Fibroblast of skin of abdomen (primary cell): ENCODE measurements around the gene PLA2G10. TPM values are rescaled to one million over a fixed set of nuclear protein-coding genes. Genes with fewer than 3 reads are reported as not detected.
"Not testable (repeated sequence)": the region's sequence is repeated elsewhere in the genome, so short reads cannot be mapped to it uniquely, and the experiment has no call there.

ENCODE experiments used
- DNase-seq: peaks from one replicate; pipeline ENCODE4 v3.0.0-alpha.2; 2013
- polyA plus RNA-seq, 2 experiments: library from polyadenylated mRNA; unstranded; fragments of 120-200 nt; gene quantifications; one replicate each; pipeline ENCODE4 v1.2.1, GENCODE V29; 2013; ENCODE audit not compliant: insufficient read length in 2 of 2

The PLA2G10 gene, protein sequence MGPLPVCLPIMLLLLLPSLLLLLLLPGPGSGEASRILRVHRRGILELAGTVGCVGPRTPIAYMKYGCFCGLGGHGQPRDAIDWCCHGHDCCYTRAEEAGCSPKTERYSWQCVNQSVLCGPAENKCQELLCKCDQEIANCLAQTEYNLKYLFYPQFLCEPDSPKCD
- polyA plus RNA-seq (2013, experiment 1 of 2; ENCODE audit: insufficient read length): not detected
- polyA plus RNA-seq (2013, experiment 2 of 2; ENCODE audit: insufficient read length): 0.09 TPM

DNA sequence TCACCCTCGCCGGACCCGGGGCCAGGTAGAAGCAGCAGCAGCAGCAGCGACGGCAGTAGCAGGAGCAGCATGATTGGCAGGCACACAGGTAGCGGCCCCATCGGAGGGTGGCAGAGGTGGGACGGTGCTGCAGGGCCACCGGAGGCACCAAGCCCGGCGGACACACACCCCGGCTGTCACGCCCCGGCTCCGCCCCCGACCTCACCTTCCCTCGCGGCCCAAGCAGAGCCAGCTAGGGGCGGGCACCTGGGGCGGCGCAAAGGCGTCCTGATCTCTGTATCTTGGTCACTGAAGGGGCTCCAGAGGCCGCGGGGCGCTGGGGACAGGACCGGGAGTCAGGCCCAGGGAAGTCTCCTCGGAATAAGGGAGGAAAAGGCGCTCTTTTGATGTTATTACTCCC, at the start of gene PLA2G10:
Gene PLA2G10, minus strand, starts transcription at position 180 of the 400 bp plus-strand sequence. Its CDS starts 79 bp downstream, at position 101.
- not testable (repeated sequence) for DNase-seq

DNA sequence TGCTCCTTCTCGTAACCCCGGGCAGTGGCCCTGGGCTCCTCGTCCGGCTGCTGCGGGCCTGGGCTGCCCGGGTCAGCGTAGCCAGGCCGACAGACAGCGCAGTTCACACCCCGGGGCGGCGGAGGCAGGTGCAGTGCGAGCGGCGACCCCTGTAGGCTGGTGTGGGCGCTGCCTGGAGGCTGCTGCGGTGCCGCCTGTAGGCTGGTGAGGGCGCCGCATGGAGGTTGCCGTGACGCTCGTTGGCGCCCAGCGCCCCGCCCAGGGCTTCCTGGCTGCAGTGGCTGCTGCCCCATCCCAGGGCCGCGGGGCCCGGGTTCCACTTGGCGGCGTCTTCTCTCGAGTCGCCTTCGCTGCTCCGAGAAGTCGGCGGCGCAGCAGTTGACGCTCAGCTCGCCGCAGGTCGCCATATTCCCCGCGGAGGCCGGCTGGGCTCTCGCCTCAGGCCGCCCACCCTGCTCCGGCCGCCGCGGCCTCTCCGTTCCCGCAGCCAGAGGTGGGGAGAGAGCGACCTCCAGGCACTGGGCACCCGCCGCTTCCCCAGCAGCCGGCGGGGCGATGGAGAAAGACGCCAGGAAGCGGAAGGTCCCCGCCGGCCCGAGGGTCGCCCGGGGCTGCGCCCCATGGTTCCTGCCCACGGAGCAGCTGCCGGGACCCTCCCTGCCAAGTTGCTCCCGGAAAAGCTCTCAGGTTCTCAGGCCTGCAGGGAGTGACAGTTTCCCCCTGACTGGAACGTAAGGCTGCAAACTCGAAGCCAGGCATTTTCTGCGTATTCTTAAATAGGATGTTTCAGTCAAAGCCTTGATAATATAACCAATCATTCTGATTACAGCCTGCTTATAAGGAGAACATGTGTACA, 48.4 kb upstream of the PLA2G10 start, which contains the start of gene NPIPA2:
Gene NPIPA2, plus strand, starts transcription at position 261 of the 856 bp plus-strand sequence. CDS start 5,533 bp downstream, outside the sequence.
- DNase-seq: not testable (repeated sequence)

DNA sequence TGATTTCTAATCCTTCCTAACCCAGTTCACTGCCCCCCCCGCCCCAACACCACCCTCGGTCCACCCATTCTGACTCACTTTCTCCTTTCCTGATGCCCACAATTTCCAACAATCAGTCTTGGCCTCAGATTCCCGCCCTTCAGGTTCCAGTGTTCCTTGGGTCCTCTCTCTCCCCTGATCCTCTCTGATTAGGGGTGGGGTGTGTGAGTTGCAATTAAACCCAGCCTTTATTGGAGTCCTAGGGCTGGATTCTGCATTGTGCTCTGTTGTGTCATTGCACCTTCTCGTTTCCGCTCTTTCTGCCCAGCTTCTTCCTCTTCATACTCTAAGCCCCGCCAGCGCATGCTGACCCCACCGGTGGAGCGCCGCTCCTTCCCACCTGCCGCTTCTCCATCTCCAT, 47.7 kb upstream of the PLA2G10 start:
- not testable (repeated sequence) for DNase-seq

DNA sequence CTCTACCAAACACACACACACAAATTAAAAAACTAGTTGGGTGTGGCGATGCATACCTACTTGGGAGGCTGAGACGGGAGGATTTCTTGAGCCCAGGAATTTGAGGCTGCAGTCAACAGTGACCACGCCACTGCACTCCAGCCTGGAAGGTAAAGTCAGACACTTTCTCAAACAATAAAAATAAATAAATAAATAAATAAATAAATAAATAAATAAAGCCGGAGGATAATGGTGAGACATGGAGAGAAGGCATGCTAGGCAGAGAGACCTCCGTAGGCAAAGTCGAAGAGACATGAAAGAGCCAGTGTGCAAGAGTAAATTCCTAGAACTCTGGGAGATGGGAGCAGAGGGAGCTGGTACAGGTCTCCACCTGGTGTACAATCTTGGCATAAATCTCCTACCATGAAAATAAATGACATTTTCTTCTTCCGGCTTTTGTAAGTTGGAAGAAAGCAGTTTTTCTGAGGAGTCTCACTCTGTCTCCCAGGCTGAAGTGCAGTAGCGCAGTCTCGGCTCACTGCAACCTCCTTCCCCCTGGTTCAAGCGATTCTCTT, 46.8 kb upstream of the PLA2G10 start:
- DNase-seq: not testable (repeated sequence)

DNA sequence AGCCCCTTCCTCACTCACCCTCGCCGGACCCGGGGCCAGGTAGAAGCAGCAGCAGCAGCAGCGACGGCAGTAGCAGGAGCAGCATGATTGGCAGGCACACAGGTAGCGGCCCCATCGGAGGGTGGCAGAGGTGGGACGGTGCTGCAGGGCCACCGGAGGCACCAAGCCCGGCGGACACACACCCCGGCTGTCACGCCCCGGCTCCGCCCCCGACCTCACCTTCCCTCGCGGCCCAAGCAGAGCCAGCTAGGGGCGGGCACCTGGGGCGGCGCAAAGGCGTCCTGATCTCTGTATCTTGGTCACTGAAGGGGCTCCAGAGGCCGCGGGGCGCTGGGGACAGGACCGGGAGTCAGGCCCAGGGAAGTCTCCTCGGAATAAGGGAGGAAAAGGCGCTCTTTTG, 39.1 kb upstream of the PLA2G10 start:
- DNase-seq: not testable (repeated sequence)

DNA sequence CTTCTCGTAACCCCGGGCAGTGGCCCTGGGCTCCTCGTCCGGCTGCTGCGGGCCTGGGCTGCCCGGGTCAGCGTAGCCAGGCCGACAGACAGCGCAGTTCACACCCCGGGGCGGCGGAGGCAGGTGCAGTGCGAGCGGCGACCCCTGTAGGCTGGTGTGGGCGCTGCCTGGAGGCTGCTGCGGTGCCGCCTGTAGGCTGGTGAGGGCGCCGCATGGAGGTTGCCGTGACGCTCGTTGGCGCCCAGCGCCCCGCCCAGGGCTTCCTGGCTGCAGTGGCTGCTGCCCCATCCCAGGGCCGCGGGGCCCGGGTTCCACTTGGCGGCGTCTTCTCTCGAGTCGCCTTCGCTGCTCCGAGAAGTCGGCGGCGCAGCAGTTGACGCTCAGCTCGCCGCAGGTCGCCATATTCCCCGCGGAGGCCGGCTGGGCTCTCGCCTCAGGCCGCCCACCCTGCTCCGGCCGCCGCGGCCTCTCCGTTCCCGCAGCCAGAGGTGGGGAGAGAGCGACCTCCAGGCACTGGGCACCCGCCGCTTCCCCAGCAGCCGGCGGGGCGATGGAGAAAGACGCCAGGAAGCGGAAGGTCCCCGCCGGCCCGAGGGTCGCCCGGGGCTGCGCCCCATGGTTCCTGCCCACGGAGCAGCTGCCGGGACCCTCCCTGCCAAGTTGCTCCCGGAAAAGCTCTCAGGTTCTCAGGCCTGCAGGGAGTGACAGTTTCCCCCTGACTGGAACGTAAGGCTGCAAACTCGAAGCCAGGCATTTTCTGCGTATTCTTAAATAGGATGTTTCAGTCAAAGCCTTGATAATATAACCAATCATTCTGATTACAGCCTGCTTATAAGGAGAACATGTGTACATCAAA, 9.3 kb upstream of the PLA2G10 start, which contains the start of gene NPIPA3:
Gene NPIPA3, plus strand, starts transcription at position 256 of the 856 bp plus-strand sequence. CDS start 5,533 bp downstream, outside the sequence.
- DNase-seq: not testable (repeated sequence)

DNA sequence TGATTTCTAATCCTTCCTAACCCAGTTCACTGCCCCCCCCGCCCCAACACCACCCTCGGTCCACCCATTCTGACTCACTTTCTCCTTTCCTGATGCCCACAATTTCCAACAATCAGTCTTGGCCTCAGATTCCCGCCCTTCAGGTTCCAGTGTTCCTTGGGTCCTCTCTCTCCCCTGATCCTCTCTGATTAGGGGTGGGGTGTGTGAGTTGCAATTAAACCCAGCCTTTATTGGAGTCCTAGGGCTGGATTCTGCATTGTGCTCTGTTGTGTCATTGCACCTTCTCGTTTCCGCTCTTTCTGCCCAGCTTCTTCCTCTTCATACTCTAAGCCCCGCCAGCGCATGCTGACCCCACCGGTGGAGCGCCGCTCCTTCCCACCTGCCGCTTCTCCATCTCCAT, 8.6 kb upstream of the PLA2G10 start:
- not testable (repeated sequence) for DNase-seq

DNA sequence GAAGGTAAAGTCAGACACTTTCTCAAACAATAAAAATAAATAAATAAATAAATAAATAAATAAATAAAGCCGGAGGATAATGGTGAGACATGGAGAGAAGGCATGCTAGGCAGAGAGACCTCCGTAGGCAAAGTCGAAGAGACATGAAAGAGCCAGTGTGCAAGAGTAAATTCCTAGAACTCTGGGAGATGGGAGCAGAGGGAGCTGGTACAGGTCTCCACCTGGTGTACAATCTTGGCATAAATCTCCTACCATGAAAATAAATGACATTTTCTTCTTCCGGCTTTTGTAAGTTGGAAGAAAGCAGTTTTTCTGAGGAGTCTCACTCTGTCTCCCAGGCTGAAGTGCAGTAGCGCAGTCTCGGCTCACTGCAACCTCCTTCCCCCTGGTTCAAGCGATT, 7.8 kb upstream of the PLA2G10 start:
- DNase-seq: not testable (repeated sequence)

DNA sequence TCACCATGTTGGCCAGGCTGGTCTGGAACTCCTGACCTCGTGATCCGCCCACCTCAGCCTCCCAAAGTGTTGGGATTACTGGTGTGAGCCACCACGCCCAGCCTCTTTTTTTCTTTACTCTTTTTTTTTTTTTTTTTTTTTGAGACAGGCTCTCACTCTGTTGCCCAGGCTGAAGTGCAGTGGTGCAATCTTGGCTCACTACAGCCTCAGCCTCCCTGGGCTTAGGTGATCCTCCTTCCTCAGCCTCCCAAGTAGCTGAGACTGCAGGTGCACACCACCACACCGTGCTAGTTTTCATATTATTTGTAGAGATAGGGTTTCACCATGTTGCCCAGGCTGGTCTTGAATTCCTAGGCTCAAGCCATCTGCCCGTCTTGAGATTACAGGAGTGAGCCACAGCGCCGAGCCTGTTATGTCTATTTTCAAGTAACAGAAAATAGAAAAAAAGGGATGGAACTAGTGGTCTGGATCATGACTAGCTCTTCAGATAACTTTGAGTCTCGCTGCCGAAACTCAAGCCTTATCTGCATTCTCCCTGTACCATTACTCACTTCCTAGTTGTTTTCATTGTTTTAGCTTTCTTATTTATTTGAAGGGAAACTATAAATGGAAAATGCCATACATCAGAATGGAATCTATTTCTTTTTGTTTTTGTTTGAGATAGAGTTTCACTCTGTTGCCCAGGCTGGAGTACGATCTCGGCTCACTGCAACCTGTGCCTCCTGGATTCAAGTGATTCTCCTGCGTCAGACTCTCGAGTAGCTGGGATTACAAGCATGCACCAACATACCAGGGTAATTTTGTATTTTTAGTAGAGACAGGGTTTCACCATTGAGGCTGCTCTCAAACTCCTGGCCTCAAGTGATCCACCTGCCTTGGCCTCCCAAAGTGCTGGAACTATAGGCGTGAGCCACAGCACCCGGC, 8.0 kb downstream of the PLA2G10 start:
- DNase-seq: not testable (repeated sequence)

DNA sequence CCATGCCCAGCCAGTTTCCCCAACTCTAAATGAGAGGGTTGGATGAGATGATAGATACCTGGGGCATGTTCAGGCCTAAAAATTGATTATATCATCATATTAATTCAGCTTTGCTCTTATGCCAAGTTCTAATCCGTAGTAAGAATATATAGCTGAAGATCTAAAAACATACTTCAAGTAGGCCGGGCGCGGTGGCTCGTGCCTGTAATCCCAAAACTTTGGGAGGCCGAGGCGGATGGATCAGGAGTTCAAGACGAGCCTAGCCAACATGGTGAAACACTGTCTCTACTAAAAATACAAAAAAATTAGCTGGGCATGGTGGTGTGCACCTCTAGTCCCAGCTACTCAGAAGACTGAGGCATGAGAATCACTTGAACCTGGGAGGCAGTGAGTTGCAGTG, 12.0 kb downstream of the PLA2G10 start:
- no peak for DNase-seq

DNA sequence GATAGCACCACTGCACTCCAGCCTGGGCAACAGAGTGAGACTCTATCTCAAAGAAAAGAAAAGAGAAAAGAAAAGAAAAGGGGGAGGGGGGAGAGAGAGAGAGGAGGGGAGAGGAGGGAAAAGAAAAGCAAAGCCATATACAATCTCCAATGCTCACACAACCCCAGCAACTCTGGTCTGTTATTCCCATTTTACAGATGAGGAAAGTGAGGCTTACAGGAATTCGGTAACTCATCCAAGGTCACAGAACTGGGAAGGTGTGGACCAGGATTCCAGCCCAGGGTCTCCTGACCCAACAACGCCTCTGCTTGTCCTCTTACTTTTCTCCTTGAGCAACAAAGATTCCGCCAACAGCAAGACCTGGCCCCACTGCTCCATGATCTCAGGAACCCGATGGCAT, 13.0 kb downstream of the PLA2G10 start:
- no peak for DNase-seq

DNA sequence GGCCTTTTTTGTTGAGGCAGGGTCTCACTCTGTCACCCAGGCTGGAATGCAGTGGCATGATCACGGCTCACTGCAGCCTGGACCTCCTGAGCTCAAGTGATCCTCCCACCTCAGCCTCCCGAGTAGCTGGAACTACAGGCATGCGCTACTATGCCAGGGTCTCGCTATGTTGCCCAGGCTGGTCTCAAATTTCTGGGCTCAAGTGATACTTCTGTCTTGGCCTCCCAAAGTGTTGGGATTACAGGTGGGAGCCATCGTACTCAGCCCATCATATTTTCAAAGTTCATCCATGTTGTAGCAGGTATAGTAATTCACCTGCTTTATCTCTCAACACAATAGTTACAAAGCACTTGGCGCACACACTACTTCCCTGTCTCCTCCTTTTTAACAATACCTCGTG, 13.7 kb downstream of the PLA2G10 start:
- not testable (repeated sequence) for DNase-seq

DNA sequence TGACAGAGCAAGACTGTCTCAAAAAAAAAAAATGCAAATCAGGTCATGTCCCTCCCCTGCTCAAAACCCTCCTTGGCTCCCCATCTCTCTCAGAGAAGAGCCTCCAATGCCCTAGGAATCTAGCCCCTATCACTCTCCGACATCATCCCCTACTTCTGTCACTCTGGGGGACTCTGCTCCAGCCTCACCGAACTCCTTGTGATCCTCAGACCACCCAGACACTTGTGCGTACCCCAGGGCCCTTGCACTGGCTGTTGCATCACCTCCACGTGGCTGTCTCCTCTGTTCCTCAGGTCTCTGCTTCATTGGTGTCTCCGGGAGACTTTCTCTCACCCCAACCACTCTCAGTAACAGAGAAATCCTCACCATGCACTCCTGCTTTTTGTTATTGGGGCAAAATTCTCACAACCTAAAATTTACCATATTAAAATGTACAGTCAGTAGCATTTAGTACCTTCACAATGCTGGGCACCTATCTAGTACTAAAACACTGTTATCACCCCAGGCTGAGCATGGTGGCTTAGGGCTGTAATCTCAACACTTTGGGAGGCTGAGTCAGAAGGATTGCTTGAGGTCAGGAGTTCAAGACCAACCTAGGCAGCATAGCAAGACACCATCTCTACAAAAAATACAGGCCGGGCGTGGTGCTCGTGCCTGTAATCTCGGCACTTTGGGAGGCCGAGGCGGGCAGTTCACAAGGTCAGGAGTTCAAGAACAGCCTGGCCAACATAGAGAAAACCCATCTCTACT, 15.2 kb downstream of the PLA2G10 start:
- no peak for DNase-seq

DNA sequence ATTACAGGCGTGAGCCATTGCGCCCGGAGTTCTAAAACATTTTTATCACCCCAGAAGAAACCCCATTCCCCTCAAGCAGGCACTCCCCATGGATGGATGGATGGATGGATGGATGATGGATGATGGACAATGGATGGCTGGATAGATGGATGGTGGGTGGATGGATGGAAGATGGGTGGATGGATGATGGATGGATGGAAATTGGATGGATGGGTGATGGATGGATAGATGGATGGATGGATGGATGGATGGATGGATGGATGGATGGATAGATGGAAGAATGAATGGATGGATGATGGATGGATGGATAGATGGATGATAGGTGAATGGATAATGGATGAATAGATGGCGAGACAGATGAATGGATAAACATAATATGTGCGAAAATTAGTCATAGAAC, 16.5 kb downstream of the PLA2G10 start:
- DNase-seq: no peak

DNA sequence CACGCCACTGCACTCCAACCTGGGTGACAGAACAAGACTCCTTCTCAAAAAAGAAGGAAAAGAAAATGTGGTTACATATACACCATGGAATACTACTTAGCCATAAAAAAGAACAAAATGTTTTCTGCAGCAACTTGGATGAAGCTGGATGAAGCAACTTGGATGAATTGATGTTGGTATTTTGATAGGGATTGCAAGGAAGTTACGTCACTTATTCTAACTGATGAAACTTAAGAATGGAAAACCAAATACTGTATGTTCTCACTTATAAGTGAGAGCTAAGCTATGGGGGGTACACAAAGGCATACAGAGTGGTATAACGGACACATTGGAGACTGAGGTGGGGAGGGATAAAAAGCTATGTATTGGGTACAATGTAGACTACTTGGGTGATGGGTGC, 17.5 kb downstream of the PLA2G10 start:
- DNase-seq: no peak

DNA sequence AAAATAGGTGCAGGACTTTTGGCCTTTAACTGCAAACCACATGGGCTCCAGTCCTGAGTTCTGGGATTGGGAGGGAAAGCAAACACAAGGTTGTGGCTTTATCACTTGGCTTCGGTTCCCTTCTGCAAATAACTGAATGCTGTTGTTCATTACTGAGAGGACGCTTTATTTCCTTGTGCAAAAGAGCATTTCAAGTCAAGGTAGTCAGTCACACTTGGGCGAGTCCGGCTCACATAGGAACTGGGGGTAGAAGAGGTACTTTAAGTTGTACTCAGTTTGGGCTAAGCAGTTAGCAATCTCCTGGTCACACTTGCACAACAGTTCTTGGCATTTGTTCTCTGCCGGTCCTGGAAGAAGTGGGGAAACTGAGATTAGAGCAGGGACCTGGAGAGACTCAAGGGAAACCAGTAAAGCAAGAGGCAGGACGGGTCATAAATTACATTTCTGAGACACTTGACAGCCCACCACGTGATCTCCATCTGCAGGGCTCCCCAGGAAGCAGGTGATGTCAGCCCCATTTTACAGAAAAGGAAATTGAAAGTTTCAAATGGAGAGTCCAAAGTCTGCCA, 21.6 kb downstream of the PLA2G10 start:
- DNase-seq: no peak

DNA sequence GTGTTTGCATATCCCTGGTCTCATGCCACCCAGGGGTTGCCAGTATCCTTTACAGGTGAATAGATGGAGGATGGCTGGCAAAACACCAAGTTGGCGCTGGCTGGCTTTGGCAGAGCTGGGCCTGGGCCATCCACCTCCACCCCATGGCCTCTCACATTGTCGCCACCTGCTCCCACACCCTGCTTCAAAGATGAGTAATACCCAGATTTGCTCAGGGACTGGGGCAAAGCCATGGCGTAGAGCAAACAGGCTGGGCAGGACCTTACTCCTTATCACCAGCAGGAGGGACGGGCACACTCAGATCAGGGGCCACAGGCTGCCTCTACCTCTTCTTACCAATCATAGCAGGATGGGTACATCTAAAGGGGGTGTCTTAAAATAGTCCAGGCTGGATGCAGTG, 24.3 kb downstream of the PLA2G10 start:
- no peak for DNase-seq

DNA sequence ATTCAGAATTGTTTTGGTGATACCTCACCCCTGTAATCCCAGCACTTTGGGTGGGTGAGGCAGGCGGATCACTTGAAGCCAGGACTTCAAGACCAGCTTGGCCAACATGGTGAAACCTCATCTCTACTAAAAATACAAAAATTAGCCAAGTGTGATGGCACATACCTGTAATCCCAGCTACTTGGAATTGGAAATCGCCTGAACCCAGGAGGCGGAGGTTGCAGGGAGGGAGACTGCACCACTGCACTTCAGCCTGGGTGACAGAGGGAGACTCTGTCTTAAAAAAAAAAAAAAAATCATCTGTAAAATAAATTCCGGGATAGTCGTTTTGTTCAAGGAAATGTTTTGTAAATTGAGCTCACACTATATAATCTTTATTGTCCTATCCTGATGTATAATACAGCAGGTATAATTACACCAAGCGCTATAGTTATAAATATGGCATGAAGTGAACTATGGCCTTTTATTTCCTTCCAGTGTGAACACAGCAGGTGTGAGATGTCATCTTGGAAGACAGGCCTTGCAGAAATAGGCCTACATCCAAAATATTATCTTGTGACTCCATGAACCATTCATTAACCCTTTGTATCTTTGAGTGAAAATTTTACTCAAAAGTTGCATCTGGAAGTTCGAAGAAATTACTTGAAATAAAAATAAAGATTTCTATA, 25.4 kb downstream of the PLA2G10 start:
- DNase-seq: no peak
